Naive B cell (primary cell): ENCODE results near the gene AFAP1L1. TPM values are rescaled to one million over a fixed set of nuclear protein-coding genes. Genes with fewer than 3 reads are reported as not detected.
"Not testable (repeated sequence)": the region's sequence is repeated elsewhere in the genome, so short reads cannot be mapped to it uniquely, and the experiment has no call there.

Experiments used
- ATAC-seq, 2 donors: fragments of 150-1000 bp; cut with Tn5 transposase; 2 replicates each; pipeline ENCODE4 v1.10.0; 2021; ENCODE audit warnings: low read depth in 2 of 2, mild to moderate bottlenecking in 2 of 2, moderate library complexity in 2 of 2
- DNase-seq: peaks from one replicate; pipeline ENCODE4 v3.0.0; 2022
- H3K27ac Mint-ChIP-seq, 6 donors: one replicate each; pipeline ENCODE4 v1.8.0; 2020 to 2022; ENCODE audit warnings: mild to moderate bottlenecking in 6 of 6, mixed read lengths in 6 of 6, moderate library complexity in 5 of 6, inconsistent platforms in 2 of 6
- H3K27me3 Mint-ChIP-seq, 3 donors: one replicate each; pipeline ENCODE4 v1.8.0; 2021 to 2022; ENCODE audit warnings: mixed read lengths in 3 of 3, mild to moderate bottlenecking in 1 of 3
- H3K36me3 Mint-ChIP-seq, 2 donors: one replicate each; pipeline ENCODE4 v1.8.0; 2020 to 2022; ENCODE audit warnings: mixed read lengths in 2 of 2, inconsistent platforms in 1 of 2, mild to moderate bottlenecking in 1 of 2
- H3K4me1 Mint-ChIP-seq, 3 donors: one replicate each; pipeline ENCODE4 v1.8.0; 2020 to 2022; ENCODE audit warnings: mixed read lengths in 3 of 3, inconsistent platforms in 1 of 3, mild to moderate bottlenecking in 1 of 3, moderate library complexity in 1 of 3
- H3K4me3 Mint-ChIP-seq, 8 donors: one replicate each; pipeline ENCODE4 v1.8.0; 2020 to 2022; ENCODE audit warnings: mild to moderate bottlenecking in 8 of 8, mixed read lengths in 8 of 8, moderate library complexity in 8 of 8, inconsistent platforms in 2 of 8
- H3K9me3 Mint-ChIP-seq, 7 donors: one replicate each; pipeline ENCODE4 v1.8.0; 2020 to 2022; ENCODE audit warnings: mixed read lengths in 7 of 7, mild to moderate bottlenecking in 5 of 7, inconsistent platforms in 2 of 7, moderate library complexity in 1 of 7
- polyA plus RNA-seq, 6 donors: library from polyadenylated mRNA; unstranded; fragments of 300-500 nt; fragmentation: Illumina TruSeq; gene quantifications; one replicate each; pipeline ENCODE4 v1.2.3, GENCODE V29; 2021; ENCODE audit warnings: low read depth in 6 of 6

Gene AFAP1L1
- polyA plus RNA-seq, 6 donors from 2014 or later = 0.27 to 0.31 TPM; not detected in 4

DNA sequence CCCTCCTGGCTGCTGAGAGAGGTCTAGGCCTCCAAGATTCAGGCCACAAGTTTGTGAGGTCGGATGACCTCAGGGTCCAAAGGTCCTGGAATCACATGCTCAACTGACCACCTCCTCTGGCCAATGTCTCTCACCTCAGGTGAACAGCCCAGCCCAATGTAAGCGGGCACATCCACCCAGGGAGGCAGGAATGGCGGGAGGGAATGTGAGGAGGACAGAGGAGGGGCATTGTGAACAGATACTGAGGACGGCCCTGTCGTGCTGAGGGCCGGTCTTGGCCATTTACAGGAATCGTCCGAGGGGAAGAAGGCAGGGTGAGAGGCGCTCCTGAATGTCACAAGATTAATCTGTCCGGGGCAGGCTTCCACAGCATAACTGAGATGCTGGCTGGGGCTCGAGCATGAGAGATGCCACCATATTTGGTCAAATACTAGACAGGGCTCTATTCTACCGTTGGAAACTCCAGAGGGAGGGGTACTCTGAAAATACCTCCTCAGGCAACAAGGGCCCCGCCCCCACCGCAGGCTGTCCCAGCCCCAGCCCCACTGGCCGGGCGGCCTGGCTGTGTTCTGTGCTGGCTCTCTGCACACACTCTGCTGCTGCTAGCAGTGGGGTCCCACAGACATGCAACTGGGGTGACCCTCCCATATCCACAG lies 108.9 kb downstream of the AFAP1L1 start:
- ATAC-seq = no peak
- H3K36me3 Mint-ChIP-seq = no peaks in the 10 kb centered on the region
- H3K27ac Mint-ChIP-seq = no peak overlapping the region
- peaks cover 0 to 16% (median 0%) of the 10 kb centered on the region in 3 donors for H3K27me3 Mint-ChIP-seq
- H3K4me1 Mint-ChIP-seq = peaks cover 0 to 8% (median 6%) of the 10 kb centered on the region in 3 donors
- H3K4me3 Mint-ChIP-seq = no peak overlapping the region
- H3K9me3 Mint-ChIP-seq = no peaks in the 10 kb centered on the region
- no peak for DNase-seq

DNA sequence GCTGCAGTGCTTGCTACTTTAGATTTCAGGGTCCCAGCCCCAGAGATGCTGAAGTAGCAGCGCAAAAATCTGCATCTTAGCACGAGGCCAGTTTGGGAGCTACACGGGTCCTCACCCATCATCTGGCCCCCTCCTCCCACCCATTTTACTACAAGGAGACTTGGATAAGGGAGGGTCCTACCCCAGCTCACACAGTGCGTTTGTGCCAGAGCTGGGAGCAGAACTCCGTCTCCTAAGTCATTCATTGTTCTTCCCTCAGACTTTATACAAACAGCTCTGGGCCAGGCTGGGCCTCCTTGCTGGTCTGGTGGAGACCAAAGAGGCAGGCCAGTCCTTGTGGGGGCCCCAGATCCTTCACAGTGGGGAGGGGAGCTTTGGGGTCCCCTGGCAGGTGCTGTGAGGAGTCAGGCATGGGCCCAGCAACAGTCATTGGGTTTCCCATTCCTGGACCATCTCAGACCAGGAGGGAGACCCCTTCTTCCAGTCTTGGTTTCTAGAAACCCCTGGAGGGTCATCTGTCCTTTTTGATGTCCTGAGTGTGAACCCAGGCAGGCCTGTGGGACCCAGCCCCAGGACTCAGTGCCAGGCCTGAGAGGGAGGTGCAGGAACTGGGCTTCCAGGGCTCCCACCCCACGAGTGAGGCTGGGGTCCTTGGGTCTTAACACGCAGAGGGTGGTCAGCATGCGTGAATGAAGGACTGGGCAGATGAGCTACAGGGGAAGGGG lies 109.8 kb downstream of the AFAP1L1 start:
- no peaks in the 10 kb centered on the region for H3K36me3 Mint-ChIP-seq
- peaks cover 0 to 16% (median 0%) of the 10 kb centered on the region in 3 donors for H3K27me3 Mint-ChIP-seq
- H3K4me1 Mint-ChIP-seq = peaks cover 0 to 8% (median 6%) of the 10 kb centered on the region in 3 donors

GRCh38 chr5:149381986-149382338 lies 110.3 kb downstream of the AFAP1L1 start:
- Mint-ChIP-seq H3K27ac (peak overlapping the region in 2 of 6 donors; percentile 50 to 77), H3K9me3 (no peaks in the 10 kb centered on the region), H3K4me1 (peaks cover 0 to 8% (median 6%) of the 10 kb centered on the region in 3 donors), H3K4me3 (peak overlapping the region in 1 of 8 donors; percentile 80), H3K27me3 (peaks cover 0 to 19% (median 0%) of the 10 kb centered on the region in 3 donors), H3K36me3 (no peaks in the 10 kb centered on the region)
- ATAC-seq (peak; percentile 71 to 72), DNase-seq (peak; percentile 45)

More for the DNA sequence above, 109.8 kb downstream of the AFAP1L1 start:
- Mint-ChIP-seq H3K4me3 (no peak overlapping the region), H3K9me3 (no peaks in the 10 kb centered on the region), H3K27ac (no peak overlapping the region)
- DNase-seq (no peak), ATAC-seq (peak in 1 of 2 donors; percentile 10)

GRCh38 chr5:149382517-149383220 lies 111.0 kb downstream of the AFAP1L1 start:
- DNase-seq = no peak
- Mint-ChIP-seq H3K27ac (no peak overlapping the region), H3K4me3 (no peak overlapping the region), H3K27me3 (peaks cover 0 to 21% (median 0%) of the 10 kb centered on the region in 3 donors), H3K9me3 (no peaks in the 10 kb centered on the region), H3K36me3 (no peaks in the 10 kb centered on the region), H3K4me1 (peaks cover 0 to 8% (median 6%) of the 10 kb centered on the region in 3 donors)
- ATAC-seq = no peak

DNA sequence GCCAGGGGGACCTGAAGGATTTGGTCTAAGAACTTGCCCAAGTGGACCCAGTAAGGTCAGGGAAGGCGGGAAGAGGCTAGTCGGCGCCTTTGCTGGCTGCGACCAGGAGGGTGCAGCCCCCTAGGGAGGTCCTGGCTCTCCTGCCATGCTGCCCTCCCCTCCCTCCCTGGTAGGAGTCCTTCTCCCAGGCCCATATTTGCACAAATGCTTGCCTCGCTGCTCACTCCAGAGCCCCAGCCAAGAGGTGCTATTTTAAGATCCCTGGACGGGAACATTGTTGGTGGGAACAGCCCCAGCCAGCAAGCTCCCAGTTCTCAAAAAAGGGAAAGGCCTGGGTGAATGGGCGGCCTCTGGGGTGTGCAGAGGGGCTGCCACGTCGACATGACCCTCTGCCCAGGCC lies 111.7 kb downstream of the AFAP1L1 start:
- DNase-seq (no peak), ATAC-seq (no peak)
- no peaks in the 10 kb centered on the region for H3K36me3 Mint-ChIP-seq
- no peak overlapping the region for H3K27ac Mint-ChIP-seq
- H3K9me3 Mint-ChIP-seq = no peaks in the 10 kb centered on the region
- no peak overlapping the region for H3K4me3 Mint-ChIP-seq
- H3K4me1 Mint-ChIP-seq = peaks cover 0 to 8% (median 6%) of the 10 kb centered on the region in 3 donors
- H3K27me3 Mint-ChIP-seq = peaks cover 0 to 21% (median 0%) of the 10 kb centered on the region in 3 donors

DNA sequence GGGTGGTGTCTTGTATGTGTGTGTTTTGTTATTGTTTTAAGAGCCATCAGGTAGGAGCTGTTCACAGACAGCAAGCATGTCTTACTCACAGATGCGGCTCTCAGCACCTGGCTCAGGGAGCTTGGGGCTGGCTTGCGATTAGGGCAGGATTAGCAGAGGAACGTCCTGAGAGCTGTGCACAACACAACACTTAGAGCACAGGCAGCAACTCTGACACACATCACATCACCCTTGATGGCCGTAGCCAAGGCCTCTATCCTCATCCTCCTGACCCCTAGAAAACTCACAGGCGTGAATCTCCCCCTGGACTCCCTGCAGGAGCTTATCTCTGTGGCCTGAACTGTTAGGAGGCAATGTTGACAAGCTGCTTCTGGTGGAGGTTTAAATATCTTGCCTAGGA lies 114.5 kb downstream of the AFAP1L1 start:
- DNase-seq (no peak), ATAC-seq (no peak)
- peak overlapping the region in 1 of 6 donors; percentile 47 for H3K27ac Mint-ChIP-seq
- peaks cover 0 to 14% (median 0%) of the 10 kb centered on the region in 3 donors for H3K27me3 Mint-ChIP-seq
- H3K4me1 Mint-ChIP-seq = peaks cover 0 to 8% (median 6%) of the 10 kb centered on the region in 3 donors
- H3K9me3 Mint-ChIP-seq = no peaks in the 10 kb centered on the region
- no peak overlapping the region for H3K4me3 Mint-ChIP-seq
- no peaks in the 10 kb centered on the region for H3K36me3 Mint-ChIP-seq

DNA sequence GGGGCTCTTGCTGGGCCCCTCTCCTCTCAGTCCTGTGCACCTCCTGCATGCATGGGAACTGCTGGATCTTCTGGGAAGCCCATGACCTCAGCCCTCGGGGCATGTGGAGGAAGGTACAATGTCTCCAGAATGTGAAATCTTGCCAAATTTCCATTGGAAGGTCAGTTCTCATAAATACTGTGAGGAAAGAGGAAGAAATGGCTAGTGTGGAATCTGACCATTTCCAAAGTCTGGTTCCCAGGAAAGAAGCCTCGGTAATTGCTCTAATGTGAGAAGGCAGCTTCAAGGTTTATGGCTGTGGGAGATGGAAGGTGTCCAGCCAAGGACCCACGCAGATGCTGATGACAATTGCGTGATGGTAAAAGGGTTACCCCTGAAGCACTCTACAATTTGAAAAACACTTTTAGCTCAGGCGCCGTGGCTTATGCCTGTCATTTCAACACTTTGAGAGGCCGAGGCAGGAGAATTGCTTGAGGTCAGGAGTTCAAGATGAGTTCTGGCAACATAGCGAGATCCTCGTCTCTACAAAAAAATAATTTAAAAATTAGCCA lies 115.5 kb downstream of the AFAP1L1 start:
- Mint-ChIP-seq H3K36me3 (no peaks in the 10 kb centered on the region), H3K9me3 (no peaks in the 10 kb centered on the region), H3K4me1 (peaks cover 0 to under 1% (median under 1%) of the 10 kb centered on the region in 3 donors), H3K27me3 (peaks cover 0 to 5% (median 0%) of the 10 kb centered on the region in 3 donors), H3K27ac (no peak overlapping the region), H3K4me3 (no peak overlapping the region)
- DNase-seq (no peak), ATAC-seq (no peak)

DNA sequence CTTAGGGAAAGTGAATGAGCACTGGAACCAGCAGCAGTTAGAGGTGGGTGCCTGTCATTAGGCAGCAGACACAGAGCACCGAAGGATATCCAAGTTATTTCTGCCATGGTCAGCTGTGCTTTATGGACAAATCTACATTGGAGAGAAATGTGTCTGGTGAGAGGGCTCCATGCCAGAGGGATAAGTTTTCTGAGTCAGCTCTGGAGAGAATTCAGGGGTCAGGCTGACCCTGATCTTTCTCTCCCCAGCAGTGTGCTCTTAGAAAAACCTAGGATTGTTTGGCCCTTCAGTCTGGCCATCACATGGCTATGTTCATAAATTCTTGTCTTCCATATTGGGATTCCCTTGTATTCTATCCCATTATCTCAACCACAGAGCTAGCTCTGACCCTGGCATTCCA lies 116.3 kb downstream of the AFAP1L1 start:
- no peak for ATAC-seq
- Mint-ChIP-seq H3K27me3 (peaks cover 0 to 5% (median 0%) of the 10 kb centered on the region in 3 donors), H3K4me1 (no peaks in the 10 kb centered on the region), H3K27ac (no peak overlapping the region), H3K4me3 (no peak overlapping the region), H3K36me3 (no peaks in the 10 kb centered on the region), H3K9me3 (no peaks in the 10 kb centered on the region)
- no peak for DNase-seq

GRCh38 chr5:149388498-149389190 lies 117.0 kb downstream of the AFAP1L1 start:
- Mint-ChIP-seq H3K9me3 (no peaks in the 10 kb centered on the region), H3K4me3 (no peak overlapping the region), H3K36me3 (no peaks in the 10 kb centered on the region), H3K27ac (peak overlapping the region in 1 of 6 donors; percentile 2), H3K4me1 (no peaks in the 10 kb centered on the region), H3K27me3 (peaks cover 0 to 5% (median 0%) of the 10 kb centered on the region in 3 donors)
- ATAC-seq (no peak), DNase-seq (no peak)

- peaks cover 0 to 5% (median 0%) of the 10 kb centered on the region in 3 donors for H3K27me3 Mint-ChIP-seq
- H3K36me3 Mint-ChIP-seq = no peaks in the 10 kb centered on the region
- no peak for ATAC-seq
- H3K4me3 Mint-ChIP-seq = no peak overlapping the region
- no peak for DNase-seq
- no peaks in the 10 kb centered on the region for H3K4me1 Mint-ChIP-seq
- no peak overlapping the region for H3K27ac Mint-ChIP-seq
- H3K9me3 Mint-ChIP-seq = no peaks in the 10 kb centered on the region
Observed at GRCh38 chr5:149389552-149390495, 118.2 kb downstream of the AFAP1L1 start.

DNA sequence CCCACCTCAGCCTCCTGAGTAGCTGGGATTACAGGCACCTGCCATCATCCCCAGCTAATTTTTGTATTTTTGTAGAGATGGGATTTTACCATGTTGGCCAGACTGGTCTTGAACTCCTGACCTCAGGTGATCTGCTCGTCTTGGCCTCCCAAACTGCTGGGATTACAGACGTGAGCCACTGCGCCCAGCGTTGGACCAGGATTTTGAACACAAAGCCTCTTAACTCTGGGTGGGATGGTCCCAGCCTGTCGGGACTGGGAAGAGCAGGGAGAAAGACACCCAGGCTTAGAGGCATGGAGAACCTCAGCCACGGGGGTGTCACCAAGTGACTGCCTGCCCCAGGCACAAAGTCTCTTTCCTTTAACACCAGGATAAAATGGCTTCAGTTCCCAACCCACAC lies 119.4 kb downstream of the AFAP1L1 start:
- DNase-seq, H3K27me3 Mint-ChIP-seq, H3K4me3 Mint-ChIP-seq, H3K9me3 Mint-ChIP-seq, ATAC-seq, H3K4me1 Mint-ChIP-seq, H3K27ac Mint-ChIP-seq, H3K36me3 Mint-ChIP-seq: not testable (repeated sequence)
